ENCODE results near the gene NAA40. TPM values are rescaled to one million over a fixed set of nuclear protein-coding genes. Genes with fewer than 3 reads are reported as not detected.

The NAA40 gene
- total and polyA plus RNA-seq, 2 of the 4 experiments (the other 2 are of a cell fraction) = 15.2 to 24.7 TPM

GRCh38 chr11:63997104-63997700 is 58.4 kb downstream of the NAA40 start:
- BruUV-seq (replicated peaks) = TSS peak; percentile 81
- H2AFZ ChIP-seq (replicated peaks; ENCODE audit: low read length, poor library complexity) = no peak overlapping the region
- H2AK5ac ChIP-seq (ENCODE audit: low read depth, low read length) = no peak overlapping the region
- no peak for TF ChIP-seq MAZ (IDR thresholded peaks at IDR 0.05; ENCODE audit: borderline replicate concordance, low read depth, low read length)
- TF ChIP-seq CTCF (conservative IDR thresholded peaks at IDR 0.05; ENCODE audit: low read depth, low read length) = no peak
- TF ChIP-seq FOS (IDR thresholded peaks at IDR 0.05; ENCODE audit: low read depth, low read length) = no peak
- TF ChIP-seq CEBPB (IDR thresholded peaks at IDR 0.05; ENCODE audit: low read depth, low read length) = no peak
- TF ChIP-seq NFE2L2 (IDR thresholded peaks at IDR 0.05; ENCODE audit: low read depth, low read length) = no peak
- no peak for TF ChIP-seq BHLHE40 (IDR thresholded peaks at IDR 0.05; ENCODE audit: low read depth, low read length)
- TF ChIP-seq SMC3 (IDR thresholded peaks at IDR 0.05; ENCODE audit: low read depth, low read length) = no peak
- TF ChIP-seq USF2 (IDR thresholded peaks at IDR 0.05; ENCODE audit: low read depth, low read length) = no peak
- no peak for TF ChIP-seq MXI1 (IDR thresholded peaks at IDR 0.05; ENCODE audit: borderline replicate concordance, low read depth, low read length)
- no peak for TF ChIP-seq MAFK (IDR thresholded peaks at IDR 0.05; ENCODE audit: low read depth, low read length)
- no peak for TF ChIP-seq RAD21 (IDR thresholded peaks at IDR 0.05; ENCODE audit: low read length)
- no peak for TF ChIP-seq POLR2A (IDR thresholded peaks at IDR 0.05; ENCODE audit: low read depth, low read length)
- no peak for TF ChIP-seq RCOR1 (IDR thresholded peaks at IDR 0.05; ENCODE audit: insufficient replicate concordance, low read length)
- TF ChIP-seq RFX5 (IDR thresholded peaks at IDR 0.05; ENCODE audit: low read depth, low read length) = no peak
- no peak for TF ChIP-seq CHD1 (IDR thresholded peaks at IDR 0.05; ENCODE audit: low read depth, low read length)
- no peak for DNase-seq
- H4K20me1 ChIP-seq (ENCODE audit: insufficient read depth, low read length) = peaks cover 32% of the 10 kb centered on the region
- dilution Hi-C loops (cut with HindIII; ENCODE audit: low sequenced_read_pairs, unreplicated experiment) = no loop called here
- POLR2A ChIA-PET (ENCODE audit: unreplicated experiment) = no interaction called here
- 89% methylated on average over 7 of the region's 27 CpGs; no CpG with 5 or more reads in 1 of the 2 experiments for WGBS, 2 experiments (ENCODE audit: extremely low coverage in 2 of 2, insufficient read length in 1 of 2)
- H4K8ac ChIP-seq (ENCODE audit: low read depth in 2 of 2, low read length in 2 of 2) = no peak overlapping the region
- H3K23ac ChIP-seq (ENCODE audit: low read depth, low read length) = no peak overlapping the region
- in situ Hi-C loops (cut with MboI; ENCODE audit: low sequenced_read_pairs) = no loop called here
- H2BK5ac ChIP-seq (ENCODE audit: low read depth, low read length, poor library complexity, severe bottlenecking) = no peak overlapping the region
- no peak overlapping the region for H3K4me3 ChIP-seq (ENCODE audit: insufficient read depth, low read depth, low read length)
- H3K9me1 ChIP-seq (ENCODE audit: insufficient read depth, low read length) = 0 out of 2 replicates have a peak, but pooled peaks cover 3% of the 10 kb centered on the region
- peaks cover 46% of the 10 kb centered on the region for H3K36me3 ChIP-seq (ENCODE audit: control insufficient read depth, insufficient read depth, low read length)
- no peak overlapping the region for H3K14ac ChIP-seq (replicated peaks; ENCODE audit: low read depth, low read length)
- no peak overlapping the region for H4K5ac ChIP-seq (ENCODE audit: low read depth, low read length)
- no peak overlapping the region for H3K27ac ChIP-seq (ENCODE audit: insufficient read depth, low read length)
- no peaks in the 10 kb centered on the region for H3K9me3 ChIP-seq (ENCODE audit: control insufficient read depth, insufficient read depth, low read length)
- no peaks in the 10 kb centered on the region for H3K27me3 ChIP-seq (ENCODE audit: control insufficient read depth, insufficient read depth, low read length)
- H3K79me1 ChIP-seq (ENCODE audit: low read depth in 1 of 2, low read length in 2 of 2) = peaks cover 9 to 24% of the 10 kb centered on the region in 2 experiments; a peak in 3 of 4 replicates
- no peak for ATAC-seq (ENCODE audit: low read depth)
- no peak overlapping the region for H2BK20ac ChIP-seq (ENCODE audit: low read depth, low read length)
- no peak overlapping the region for H3K4ac ChIP-seq (ENCODE audit: low read depth, low read length)
- no peak overlapping the region for H2AK9ac ChIP-seq (replicated peaks; ENCODE audit: low read depth, low read length, poor library complexity)
- no peak overlapping the region for H2BK120ac ChIP-seq (ENCODE audit: low read depth, low read length)
- 0 out of 2 replicates have a peak, but pooled peaks cover 1% of the 10 kb centered on the region for H3K4me1 ChIP-seq (ENCODE audit: control insufficient read depth, insufficient read depth, low read length)
- no peak overlapping the region for H3K56ac ChIP-seq (ENCODE audit: extremely low read depth, insufficient read depth, low read length)
- H3K9ac ChIP-seq (ENCODE audit: low read depth, low read length) = no peak overlapping the region
- H3K4me2 ChIP-seq (ENCODE audit: low read depth, low read length) = no peak overlapping the region
- no peak overlapping the region for H2BK15ac ChIP-seq (ENCODE audit: low read depth, low read length)
- H3K18ac ChIP-seq (ENCODE audit: low read depth, low read length) = no peak overlapping the region
- H4K91ac ChIP-seq (ENCODE audit: insufficient read depth, low read depth, low read length) = no peak overlapping the region
- intact Hi-C loops (cut with micrococcal nuclease) = no loop called here
- CTCF ChIA-PET = no interaction called here
